ENCODE results near the gene FAS.

The FAS gene

DNA sequence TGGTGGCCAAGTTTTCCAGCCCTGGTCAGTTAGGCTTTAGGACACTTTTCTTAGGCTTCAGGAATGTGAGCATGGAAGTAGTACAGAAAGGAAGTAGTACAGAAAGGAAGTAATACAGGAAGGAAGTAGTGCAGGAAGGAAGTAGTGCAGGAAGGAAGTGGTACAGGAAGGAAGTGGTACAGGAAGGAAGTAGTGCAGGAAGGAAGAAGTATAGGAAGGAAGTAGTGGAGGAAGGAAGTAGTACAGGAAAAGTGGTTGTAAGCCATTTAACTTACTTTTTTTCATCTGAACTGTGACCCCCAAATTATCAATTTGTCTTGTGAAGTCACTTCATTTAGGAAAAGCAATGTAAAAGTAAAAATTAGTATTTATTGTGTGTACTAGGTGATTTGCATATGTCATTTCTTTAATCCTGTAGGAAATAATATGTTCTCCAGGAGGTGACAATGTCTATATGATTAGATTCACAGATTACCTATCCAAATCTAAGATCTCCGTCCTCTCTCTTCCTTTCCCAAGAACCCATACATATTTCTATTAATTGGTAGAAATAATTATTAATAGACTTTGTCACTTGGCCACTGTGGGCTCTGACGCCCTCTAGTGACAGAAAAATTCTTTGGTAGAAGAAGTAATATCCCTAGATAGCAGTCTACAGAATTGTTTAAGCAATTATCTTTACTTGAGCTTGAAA, 3.9 kb upstream of the FAS start:
- peaks cover 6% of the 10 kb centered on the region; the same call in 1 of the 2 replicates for H3K4me1 ChIP-seq
- peaks cover 7% of the 10 kb centered on the region for H3K27me3 ChIP-seq
- peak; percentile 27 for DNase-seq
- TF ChIP-seq, protein P1, sequence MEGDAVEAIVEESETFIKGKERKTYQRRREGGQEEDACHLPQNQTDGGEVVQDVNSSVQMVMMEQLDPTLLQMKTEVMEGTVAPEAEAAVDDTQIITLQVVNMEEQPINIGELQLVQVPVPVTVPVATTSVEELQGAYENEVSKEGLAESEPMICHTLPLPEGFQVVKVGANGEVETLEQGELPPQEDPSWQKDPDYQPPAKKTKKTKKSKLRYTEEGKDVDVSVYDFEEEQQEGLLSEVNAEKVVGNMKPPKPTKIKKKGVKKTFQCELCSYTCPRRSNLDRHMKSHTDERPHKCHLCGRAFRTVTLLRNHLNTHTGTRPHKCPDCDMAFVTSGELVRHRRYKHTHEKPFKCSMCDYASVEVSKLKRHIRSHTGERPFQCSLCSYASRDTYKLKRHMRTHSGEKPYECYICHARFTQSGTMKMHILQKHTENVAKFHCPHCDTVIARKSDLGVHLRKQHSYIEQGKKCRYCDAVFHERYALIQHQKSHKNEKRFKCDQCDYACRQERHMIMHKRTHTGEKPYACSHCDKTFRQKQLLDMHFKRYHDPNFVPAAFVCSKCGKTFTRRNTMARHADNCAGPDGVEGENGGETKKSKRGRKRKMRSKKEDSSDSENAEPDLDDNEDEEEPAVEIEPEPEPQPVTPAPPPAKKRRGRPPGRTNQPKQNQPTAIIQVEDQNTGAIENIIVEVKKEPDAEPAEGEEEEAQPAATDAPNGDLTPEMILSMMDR (IDR thresholded peaks at IDR 0.05; ENCODE audit: low read depth, low read length): peak; percentile 75
- H3K4me3 ChIP-seq (ENCODE audit: low read depth, low read length): no peak overlapping the region
- no peaks in the 10 kb centered on the region for H3K36me3 ChIP-seq
- no peaks in the 10 kb centered on the region for H3K9me3 ChIP-seq

DNA sequence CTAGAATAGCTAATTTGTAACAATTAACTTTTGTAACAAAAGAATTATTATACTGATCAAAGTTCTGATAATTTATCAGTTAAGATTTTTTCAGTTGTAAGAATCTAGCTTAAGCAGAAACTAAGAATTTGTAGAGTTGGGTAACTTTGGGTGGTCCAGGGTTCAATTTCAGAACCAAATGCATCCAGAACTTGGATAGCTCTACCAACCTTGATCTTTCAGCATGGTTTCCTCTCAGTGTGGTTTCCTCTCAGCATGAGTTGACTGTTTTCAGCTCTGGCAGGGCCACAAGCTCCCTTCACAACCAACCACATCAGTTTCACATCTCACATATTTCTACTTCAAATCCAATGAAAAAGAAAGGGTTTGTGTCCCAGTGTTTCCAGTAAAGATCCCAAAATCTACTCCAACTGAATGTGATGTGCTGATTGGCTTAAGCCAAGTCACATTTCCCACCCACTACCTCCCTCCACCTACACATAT, 3.3 kb upstream of the FAS start:
- H3K4me3 ChIP-seq (ENCODE audit: low read depth, low read length): no peak overlapping the region
- no peak for DNase-seq
- H3K4me1 ChIP-seq: peaks cover 6% of the 10 kb centered on the region; the same call in 1 of the 2 replicates
- no peaks in the 10 kb centered on the region for H3K36me3 ChIP-seq
- H3K27me3 ChIP-seq: peaks cover 7% of the 10 kb centered on the region
- H3K9me3 ChIP-seq: no peaks in the 10 kb centered on the region
- TF ChIP-seq, protein P1 (IDR thresholded peaks at IDR 0.05; ENCODE audit: low read depth, low read length): no peak

DNA sequence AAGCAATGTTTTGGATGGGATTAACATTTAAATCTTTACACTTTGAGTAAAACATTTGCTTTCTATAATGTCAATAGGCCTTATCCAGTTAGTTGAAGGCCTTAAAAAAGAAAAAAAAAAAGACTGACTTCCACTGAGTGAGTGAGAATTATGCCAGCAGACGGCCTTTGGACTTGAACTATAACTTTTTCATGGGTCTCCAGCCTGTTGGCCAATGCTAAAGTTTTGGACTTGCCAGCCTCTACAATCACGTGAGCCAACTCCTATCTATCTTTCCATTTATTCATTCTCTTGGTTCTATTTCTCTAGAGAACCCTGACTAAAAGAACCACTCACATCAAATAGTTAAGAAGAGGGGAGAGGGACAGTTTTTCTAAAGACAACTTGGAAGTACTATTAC, 2.8 kb upstream of the FAS start:
- Histone ChIP-seq H3K9me3 (no peaks in the 10 kb centered on the region), H3K4me3 (ENCODE audit: low read depth, low read length) (no peak overlapping the region), H3K4me1 (peaks cover 4% of the 10 kb centered on the region; the same call in 1 of the 2 replicates), H3K27me3 (peaks cover 7% of the 10 kb centered on the region), H3K36me3 (no peaks in the 10 kb centered on the region)
- TF ChIP-seq, protein P1 (IDR thresholded peaks at IDR 0.05; ENCODE audit: low read depth, low read length): no peak
- no peak for DNase-seq

DNA sequence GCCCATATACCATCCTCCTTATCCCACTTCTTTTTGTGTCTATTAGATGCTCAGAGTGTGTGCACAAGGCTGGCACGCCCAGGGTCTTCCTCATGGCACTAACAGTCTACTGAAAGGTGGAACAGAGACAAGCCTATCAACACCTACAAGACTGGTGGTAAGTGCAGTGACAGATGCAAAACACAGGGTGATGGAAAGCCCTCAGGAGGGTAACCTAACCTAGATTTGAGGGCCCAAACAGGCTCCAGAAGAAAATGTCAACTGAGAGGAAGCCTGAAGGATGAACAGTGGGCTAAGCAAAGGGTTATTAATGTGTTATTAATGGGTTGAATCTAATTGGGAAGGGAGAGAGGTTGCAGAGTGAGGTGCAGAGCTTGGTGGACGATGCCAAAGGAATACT, 1.2 kb upstream of the FAS start:
- Histone ChIP-seq H3K27me3 (peaks cover 7% of the 10 kb centered on the region), H3K36me3 (no peaks in the 10 kb centered on the region), H3K4me3 (ENCODE audit: low read depth, low read length) (no peak overlapping the region), H3K4me1 (no peaks in the 10 kb centered on the region), H3K9me3 (no peaks in the 10 kb centered on the region)
- DNase-seq: no peak
- TF ChIP-seq, protein P1 (IDR thresholded peaks at IDR 0.05; ENCODE audit: low read depth, low read length): no peak

DNA sequence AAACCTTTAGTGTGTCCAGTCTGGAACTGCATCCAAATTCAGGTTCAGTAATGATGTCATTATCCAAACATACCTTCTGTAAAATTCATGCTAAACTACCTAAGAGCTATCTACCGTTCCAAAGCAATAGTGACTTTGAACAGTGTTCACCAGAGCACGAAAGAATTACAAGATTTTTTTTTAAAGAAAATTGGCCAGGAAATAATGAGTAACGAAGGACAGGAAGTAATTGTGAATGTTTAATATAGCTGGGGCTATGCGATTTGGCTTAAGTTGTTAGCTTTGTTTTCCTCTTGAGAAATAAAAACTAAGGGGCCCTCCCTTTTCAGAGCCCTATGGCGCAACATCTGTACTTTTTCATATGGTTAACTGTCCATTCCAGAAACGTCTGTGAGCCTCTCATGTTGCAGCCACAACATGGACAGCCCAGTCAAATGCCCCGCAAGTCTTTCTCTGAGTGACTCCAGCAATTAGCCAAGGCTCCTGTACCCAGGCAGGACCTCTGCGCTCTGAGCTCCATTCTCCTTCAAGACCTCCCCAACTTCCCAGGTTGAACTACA, 694 bp upstream of the FAS start:
- no peaks in the 10 kb centered on the region for H3K4me1 ChIP-seq
- TF ChIP-seq, protein P1 (IDR thresholded peaks at IDR 0.05; ENCODE audit: low read depth, low read length): no peak
- H3K36me3 ChIP-seq: no peaks in the 10 kb centered on the region
- DNase-seq: no peak
- no peaks in the 10 kb centered on the region for H3K9me3 ChIP-seq
- H3K4me3 ChIP-seq (ENCODE audit: low read depth, low read length): no peak overlapping the region
- peaks cover 7% of the 10 kb centered on the region for H3K27me3 ChIP-seq
